Heart right ventricle (tissue), 16 donors: ENCODE measurements around the gene NPHP4. TPM values are rescaled to one million over a fixed set of nuclear protein-coding genes. Genes with fewer than 3 reads are reported as not detected.
A peak's percentile ranks its signal among the peaks of the same experiment; 100 is the strongest.

Source experiments
- ATAC-seq, 8 donors: fragments of 200-7000 bp; cut with Tn5 transposase; one replicate each; pipeline ENCODE4 v1.9.1; 2020; ENCODE audit warnings: mild to moderate bottlenecking in 8 of 8, moderate library complexity in 8 of 8, moderate number of reproducible peaks in 1 of 8
- DNase-seq, 2 donors: peaks; one replicate each; pipeline ENCODE4 v3.0.0-alpha.2; 2020
- H3K27ac ChIP-seq, 10 donors: fragments of 200-600 bp; sonication (generic) in 2 of 10; one replicate each; pipeline versions ENCODE4 v1.5.0 to v1.8.0; 2020 to 2022; ENCODE audit warnings: mild to moderate bottlenecking in 3 of 10
- H3K27me3 ChIP-seq, 7 donors: fragments of 200-600 bp; one replicate each; pipeline ENCODE4 v1.8.0; 2021 to 2022; ENCODE audit warnings: mild to moderate bottlenecking in 2 of 7
- H3K36me3 ChIP-seq, 9 donors: fragments of 200-600 bp; sonication (generic) in 1 of 9; one replicate each; pipeline versions ENCODE4 v1.5.0 to v1.8.0; 2020 to 2022; ENCODE audit warnings: mild to moderate bottlenecking in 2 of 9
- H3K4me1 ChIP-seq, 9 donors: fragments of 200-600 bp; sonication (generic) in 1 of 9; one replicate each; pipeline versions ENCODE4 v1.5.0 to v1.8.0; 2020 to 2022; ENCODE audit warnings: mild to moderate bottlenecking in 4 of 9
- H3K4me3 ChIP-seq, 10 donors: fragments of 200-600 bp; sonication (generic) in 2 of 10; one replicate each; pipeline versions ENCODE4 v1.5.0 to v1.8.0; 2020 to 2022; ENCODE audit warnings: mild to moderate bottlenecking in 7 of 10, moderate library complexity in 2 of 10
- H3K9me3 ChIP-seq, 11 donors: fragments of 200-600 bp in 10 of 11; sonication (generic) in 2 of 11; one replicate each; pipeline versions ENCODE4 v1.5.0 to v1.8.0; 2013 to 2022; ENCODE audit warnings: mild to moderate bottlenecking in 2 of 11, control low read depth in 1 of 11, moderate library complexity in 1 of 11
- CTCF ChIP-seq, 9 donors: fragments of 200-600 bp; sonication (generic) in 2 of 9; IDR thresholded peaks; one replicate each; pipeline versions ENCODE4 v1.5.0 to v1.8.0; 2021 to 2022; ENCODE audit warnings: antibody characterized with exemption in 9 of 9, mild to moderate bottlenecking in 5 of 9, moderate library complexity in 1 of 9
- WGBS, 2 donors: extraction: QIAGEN DNeasy Blood & Tissue Kit; methylation state at CpG; one replicate each; pipeline ENCODE4 v1.1.7; 2013; ENCODE audit warnings: inconsistent platforms in 1 of 2; 5-methylcytosine and 5-hydroxymethylcytosine counted together
- intact Hi-C, 10 donors: fragments of 100-400 bp; cut with DNase I; formaldehyde crosslinking; loops; one replicate each; pipeline versions ENCODE4 v1.11.1 to v1.14.2; 2022
- polyA plus RNA-seq, 2 donors: library from polyadenylated mRNA; stranded (reverse); fragments of 200-250 nt; gene quantifications; one replicate each; pipeline ENCODE4 v1.2.3, GENCODE V29; 2013
- total RNA-seq, 10 donors: library from RNA; stranded (reverse); fragmentation: NEBNext Ultra II Directional in 3 of 10; extraction: Animal tissue kit (Norgen Biotek cat#: 25700) in 3 of 10; gene quantifications; one replicate each; pipeline versions ENCODE4 v1.2.1 to v1.2.4, GENCODE V29; 2021 to 2023
- donor health status: Arrhythmogenic right ventricular cardiomyopathy.
- donor health status: ischemic (EF 13 %, LVEDD 7.1; RV severe dilation, severe dysfunction).
- donor health status: healthy with polysubstance abuse.
- donor health status: DM: no; HTN: yes; CAD: no.
- donor health status: DM: no; HTN: no; CAD: no.
- donor health status: ischemic (EF 25% LVEDD 6.9; RV normal size, moderate dysfunction).
- donor health status: ischemic (EF 25% LVEDD 5.7; RV mildly dilated, moderate dysfunction).
- donor health status: healthy.
- donor health status: DM: yes; HTN: yes; CAD: no.
- donor health status: Ischemic cardiomyopathy.
- donor health status: ischemic (EF 35%, LVEDD 5.7; RV mildly dilated, moderate dysfunction).
- donor health status: nonischemic (EF 11% LVEDD 7.7; RV severe dilation, severe dysfunction).
- donor health status: DM: yes; HTN: yes; CAD: no.
- donor health status: PGD.
- donor health status: ischemic (EF 29% LVEDD 5.4; RV normal size, mild dysfunction).
- donor health status: nonischemic (EF 23%, LVEDD 6.1; RV moderate dilation, normal function).

NPHP4 gene
- total and polyA plus RNA-seq, 12 donors, result 2.4 to 5.7 (median 3.3) TPM

- Histone ChIP-seq H3K27me3 (peaks cover 0 to 15% (median 0%) of the 10 kb centered on the region in 7 donors), H3K9me3 (no peaks in the 10 kb centered on the region), H3K4me1 (peaks cover 0 to 37% (median 15%) of the 10 kb centered on the region in 9 donors), H3K27ac (peak overlapping the region in 4 of 10 donors; percentile 22 to 84 (median 47)), H3K4me3 (peak overlapping the region in 1 of 10 donors; percentile 65), H3K36me3 (peaks cover 0 to 11% (median 0%) of the 10 kb centered on the region in 9 donors)
- intact Hi-C loops, result no loop called here
- DNase-seq, result no peak
- ATAC-seq, result peak in 4 of 8 donors; percentile 22 to 52 (median 39)
- WGBS, 2 donors, result 79 to 86% methylated on average over 19 of the region's 19 CpGs
- peak in 1 of 9 donors; percentile 10 for TF ChIP-seq CTCF (IDR thresholded peaks at IDR 0.05)
These were observed 36.0 kb upstream of the NPHP4 start for GRCh38 chr1:6028042-6028850.

GRCh38 chr1:6027591-6027990 lies 35.4 kb upstream of the NPHP4 start:
- Histone ChIP-seq H3K27me3 (peaks cover 0 to 15% (median 0%) of the 10 kb centered on the region in 7 donors), H3K36me3 (peaks cover 0 to 11% (median 0%) of the 10 kb centered on the region in 9 donors), H3K4me1 (peaks cover 0 to 37% (median 15%) of the 10 kb centered on the region in 9 donors), H3K9me3 (no peaks in the 10 kb centered on the region), H3K27ac (peak overlapping the region in 3 of 10 donors; percentile 20 to 84 (median 39)), H3K4me3 (peak overlapping the region in 1 of 10 donors; percentile 65)
- WGBS, 2 donors, result 68 to 70% methylated on average over 10 of the region's 10 CpGs
- intact Hi-C loops, result no loop called here
- DNase-seq, result no peak
- TF ChIP-seq CTCF (IDR thresholded peaks at IDR 0.05), result no peak
- no peak for ATAC-seq

GRCh38 chr1:6026095-6026809 lies 34.0 kb upstream of the NPHP4 start:
- Histone ChIP-seq H3K4me3 (peak overlapping the region in 9 of 10 donors; percentile 17 to 65 (median 40)), H3K27ac (peak overlapping the region; percentile 22 to 84 (median 72)), H3K4me1 (peaks cover 0 to 37% (median 15%) of the 10 kb centered on the region in 9 donors), H3K36me3 (peaks cover 0 to 11% (median 0%) of the 10 kb centered on the region in 9 donors), H3K27me3 (peaks cover 0 to 15% (median 0%) of the 10 kb centered on the region in 7 donors), H3K9me3 (no peaks in the 10 kb centered on the region)
- WGBS, 2 donors, result 30% methylated on average over 32 to 34 of the region's 34 CpGs
- intact Hi-C loops, result no loop called here
- DNase-seq (peak; percentile 81 to 83), ATAC-seq (peak; percentile 87 to 94 (median 92))
- TF ChIP-seq CTCF (IDR thresholded peaks at IDR 0.05), result no peak
